ENCODE results near the gene MAP4. TPM values are rescaled to one million over a fixed set of nuclear protein-coding genes. Genes with fewer than 3 reads are reported as not detected.
"Not testable (repeated sequence)": the region's sequence is repeated elsewhere in the genome, so short reads cannot be mapped to it uniquely, and the experiment has no call there.

The MAP4 gene
- total RNA-seq, 1 donor from 2014 or later: 192 TPM

- DNase-seq (ENCODE audit: low read depth): no peak
Observed at GRCh38 chr3:47846880-47847248, 169.4 kb downstream of the MAP4 start.

- DNase-seq (ENCODE audit: low read depth): no peak
Observed at GRCh38 chr3:47846186-47846879, 169.9 kb downstream of the MAP4 start.

GRCh38 chr3:47841786-47842349, 174.3 kb downstream of the MAP4 start:
- DNase-seq (ENCODE audit: low read depth): no peak

GRCh38 chr3:47838503-47838902, 177.7 kb downstream of the MAP4 start:
- DNase-seq (ENCODE audit: low read depth): no peak

GRCh38 chr3:47836986-47837385, 179.2 kb downstream of the MAP4 start:
- no peak for DNase-seq (ENCODE audit: low read depth)

GRCh38 chr3:47829482-47829881, 186.7 kb downstream of the MAP4 start:
- DNase-seq (ENCODE audit: low read depth): not testable (repeated sequence)

GRCh38 chr3:47825590-47825989, 190.6 kb downstream of the MAP4 start:
- DNase-seq (ENCODE audit: low read depth): no peak

GRCh38 chr3:47824541-47825473, 191.4 kb downstream of the MAP4 start:
- DNase-seq (ENCODE audit: low read depth): peak; percentile 52

- DNase-seq (ENCODE audit: low read depth): no peak
Observed at GRCh38 chr3:47817609-47818008, 198.6 kb downstream of the MAP4 start.

- no peak for DNase-seq (ENCODE audit: low read depth)
Observed at GRCh38 chr3:47813551-47814177, 202.6 kb downstream of the MAP4 start.

- DNase-seq (ENCODE audit: low read depth): no peak
Observed at GRCh38 chr3:47804577-47804976, 211.6 kb downstream of the MAP4 start.

- DNase-seq (ENCODE audit: low read depth): peak; percentile 29
Observed at GRCh38 chr3:47803480-47804025, 212.7 kb downstream of the MAP4 start.

GRCh38 chr3:47802734-47803479, 213.3 kb downstream of the MAP4 start, which contains the start of gene DHX30:
DHX30 (plus strand) TSS chr3:47803138; CDS start chr3:47810684, 7,546 bp downstream.
- peak; percentile 65 for DNase-seq (ENCODE audit: low read depth)

Other genes with a start within 250 kb of the MAP4 start
- 34.7 and 82.9 TPM in 2 replicates for gene SMARCC1, start 234.5 kb downstream of the MAP4 start, total RNA-seq
- 56.6 and 85.6 TPM in 2 replicates for gene DHX30, start 213.3 kb downstream of the MAP4 start, total RNA-seq
- gene CDC25A, start 172.0 kb upstream of the MAP4 start, total RNA-seq: 3.2 and 7.3 TPM in 2 replicates
- gene CAMP, start 207.1 kb upstream of the MAP4 start, total RNA-seq: 0.25 TPM in 1 of 2 replicates, not detected in the other
- gene ZNF589, start 224.7 kb upstream of the MAP4 start, total RNA-seq: 2.3 and 6.6 TPM in 2 replicates

All from renal cortical epithelial cell (primary cell).